GM15510 (cell line): Measurements from ENCODE around the gene PLA2G4D.

ENCODE experiments used
- POLR2A ChIP-seq: IDR thresholded peaks from 3 replicates; pipeline ENCODE4 v1.6.1; 2011; ENCODE audit warnings: borderline replicate concordance; ENCODE audit not compliant: insufficient read length; ENCODE audit errors: extremely low read depth

PLA2G4D gene

DNA sequence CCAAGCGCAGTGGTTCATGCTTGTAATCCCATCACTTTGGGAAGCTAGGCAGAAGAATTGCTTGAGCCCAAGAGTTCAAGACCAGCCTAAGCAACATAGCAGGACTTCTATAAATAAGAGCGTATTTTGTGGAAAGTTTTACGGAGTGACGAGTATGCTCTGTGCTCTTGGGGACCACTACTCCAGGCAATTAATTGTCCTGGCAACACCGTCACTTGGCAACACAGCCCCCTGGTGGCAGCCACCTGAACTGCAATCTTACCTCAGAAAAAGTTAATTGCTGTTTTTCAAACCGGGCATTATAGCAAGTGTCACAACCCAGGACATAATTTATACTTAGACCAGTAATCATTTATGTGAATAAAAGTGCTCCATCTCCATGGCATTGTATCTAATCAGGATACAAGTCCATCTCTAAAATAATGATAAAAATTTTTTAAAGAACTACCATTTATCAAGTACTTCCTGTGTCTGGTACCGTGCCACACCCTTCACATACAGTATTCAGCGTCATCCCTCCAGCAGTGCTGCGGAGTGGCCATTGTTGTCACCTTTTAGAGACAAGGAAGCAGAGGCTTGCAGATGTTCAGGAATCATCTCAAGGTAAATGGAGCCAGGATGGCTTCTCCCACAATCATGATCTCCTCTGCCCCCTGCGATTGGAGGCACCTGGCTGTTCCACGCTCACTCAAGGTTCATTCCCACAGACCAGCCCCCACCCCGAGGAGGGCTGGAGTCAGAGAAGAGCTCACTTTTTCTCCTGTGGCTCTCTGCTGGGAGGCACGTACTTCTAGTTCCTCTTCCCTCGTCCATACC, 34.5 kb downstream of the PLA2G4D start:
- no peak for TF ChIP-seq POLR2A

DNA sequence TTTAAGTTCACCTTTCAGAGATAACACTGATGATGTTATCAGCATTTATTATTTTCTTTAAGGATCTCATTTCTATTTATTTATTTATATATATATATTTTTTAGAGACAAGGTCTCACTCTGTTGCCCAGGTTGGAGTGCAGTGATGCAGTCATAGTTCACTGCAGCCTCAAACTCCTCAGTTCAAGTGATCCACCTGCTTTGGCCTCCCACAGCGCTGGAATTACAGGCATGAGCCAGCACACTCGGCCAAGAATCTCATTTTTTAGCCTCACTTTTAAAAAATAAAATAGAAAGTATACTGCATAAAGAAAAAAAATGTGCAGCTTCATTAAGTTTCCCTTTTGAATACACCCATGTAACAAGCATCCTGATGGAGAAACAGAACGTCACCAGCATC, 35.6 kb downstream of the PLA2G4D start:
- no peak for TF ChIP-seq POLR2A

DNA sequence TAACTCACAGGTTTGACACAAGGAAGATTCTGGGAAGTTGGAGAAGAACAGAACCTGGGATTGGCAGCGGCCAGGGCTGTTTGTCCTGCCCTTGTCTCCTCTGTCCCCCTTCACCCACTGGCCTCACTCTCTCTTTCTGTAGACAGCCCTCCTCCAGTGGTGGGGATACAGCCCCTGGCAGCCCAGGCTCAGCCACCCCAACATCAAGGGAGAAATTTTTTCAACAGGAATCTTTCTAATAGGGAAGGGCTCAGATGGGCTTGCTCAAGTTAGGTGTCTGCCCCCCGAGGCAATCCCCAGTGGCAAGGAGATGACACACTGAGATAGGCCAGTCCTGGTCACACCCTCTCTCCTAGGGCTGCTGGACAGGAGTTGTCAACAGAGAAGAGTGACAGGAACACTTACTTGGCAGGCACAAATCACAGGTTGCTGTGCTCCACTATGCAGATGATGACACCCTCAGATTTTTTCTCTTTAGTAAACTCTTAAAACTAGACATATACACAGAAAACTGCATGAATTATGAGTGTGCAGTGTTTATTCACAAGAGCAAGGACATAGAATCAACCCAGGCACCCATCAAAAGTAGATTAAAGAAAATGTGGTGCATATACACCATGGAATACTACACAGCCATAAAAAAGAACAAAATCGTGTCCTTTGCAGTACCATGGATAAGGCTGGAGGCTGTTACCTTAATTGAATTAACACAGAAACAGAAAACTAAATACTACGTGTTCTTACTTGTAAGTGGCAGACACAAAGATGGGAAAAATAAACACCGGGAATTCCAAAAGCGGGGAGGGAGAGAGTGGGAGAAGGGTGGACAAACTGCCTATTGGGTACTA, 36.3 kb downstream of the PLA2G4D start:
- no peak for TF ChIP-seq POLR2A

DNA sequence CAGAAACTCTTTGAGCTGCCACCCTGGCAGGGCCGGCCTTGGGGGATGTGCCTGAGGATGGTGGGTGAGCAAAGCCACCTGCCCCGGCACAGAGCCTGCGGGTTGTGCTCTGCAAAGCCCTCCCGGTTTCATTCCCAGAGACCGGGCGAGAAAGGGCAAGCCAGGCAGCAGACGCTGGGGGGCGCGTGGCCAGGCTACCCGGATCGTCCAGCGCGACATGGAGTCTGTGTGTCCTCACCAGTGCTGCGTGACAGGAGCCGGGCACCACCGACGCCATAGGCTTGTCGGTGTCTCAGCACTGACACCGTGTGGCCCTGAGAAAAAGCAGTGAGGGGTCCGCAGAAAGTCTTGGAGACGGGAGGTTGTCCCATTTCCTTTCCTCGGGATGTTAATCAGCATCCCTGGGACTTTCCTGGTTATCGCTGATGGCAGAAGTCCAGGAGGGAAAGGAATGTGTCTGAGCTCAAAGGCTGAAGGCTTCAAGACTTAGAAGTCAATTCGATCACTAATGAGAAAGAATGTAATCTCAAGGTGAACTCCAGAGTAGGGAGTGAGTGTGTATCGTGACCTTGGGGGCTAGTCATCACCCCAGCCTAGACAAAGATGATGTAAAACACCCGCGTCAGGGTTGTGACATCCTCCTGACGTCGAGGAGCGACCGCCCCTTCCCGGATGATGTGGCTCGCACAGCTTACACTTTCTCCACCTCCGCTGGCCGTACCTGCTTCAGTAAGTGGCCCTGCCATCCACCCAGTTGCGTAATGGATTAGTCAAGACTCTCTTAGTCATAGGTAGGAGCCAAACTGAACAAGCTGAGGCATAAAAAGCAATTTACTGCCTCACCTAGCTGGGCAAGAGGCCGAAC, 37.2 kb downstream of the PLA2G4D start:
- no peak for TF ChIP-seq POLR2A

DNA sequence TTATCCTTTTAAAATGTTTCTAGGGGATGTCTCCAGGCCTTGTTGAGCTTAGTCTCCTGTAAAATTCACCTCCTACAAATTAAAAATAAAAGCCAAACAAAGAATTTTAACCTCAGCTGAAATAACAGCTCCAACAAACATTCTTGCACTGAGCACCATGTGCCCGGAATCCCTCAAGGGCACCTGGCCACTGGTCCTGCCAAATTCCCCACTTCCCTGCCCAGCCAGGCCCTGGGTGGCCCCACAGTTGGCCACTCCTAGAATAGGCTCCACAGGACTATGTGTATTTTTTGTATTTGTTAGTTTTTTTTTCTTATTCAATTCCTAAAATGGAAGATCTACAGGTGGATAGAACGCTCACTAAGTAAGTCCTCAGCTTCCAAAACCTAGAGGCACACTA, 40.4 kb downstream of the PLA2G4D start:
- no peak for TF ChIP-seq POLR2A

DNA sequence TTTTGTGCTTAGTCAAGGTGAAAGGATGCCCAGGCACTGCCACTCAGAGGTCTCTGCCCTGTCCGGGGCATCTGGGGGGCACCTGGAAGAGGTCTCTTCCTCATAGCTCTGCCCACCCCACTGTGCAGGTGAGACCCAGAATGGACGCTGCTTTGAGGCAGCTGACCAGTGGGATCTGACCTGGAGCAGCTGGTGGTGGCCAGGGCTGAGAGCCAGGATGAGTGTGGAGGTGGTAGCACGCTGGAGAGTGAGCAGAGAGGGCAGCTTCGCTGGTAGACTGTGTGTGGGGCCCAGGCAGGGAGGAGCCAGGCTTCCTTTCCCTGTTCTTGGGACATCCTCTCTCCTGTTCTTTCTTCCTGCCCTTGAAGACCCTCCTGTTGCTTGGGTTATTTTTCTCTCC, 41.4 kb downstream of the PLA2G4D start:
- no peak for TF ChIP-seq POLR2A

DNA sequence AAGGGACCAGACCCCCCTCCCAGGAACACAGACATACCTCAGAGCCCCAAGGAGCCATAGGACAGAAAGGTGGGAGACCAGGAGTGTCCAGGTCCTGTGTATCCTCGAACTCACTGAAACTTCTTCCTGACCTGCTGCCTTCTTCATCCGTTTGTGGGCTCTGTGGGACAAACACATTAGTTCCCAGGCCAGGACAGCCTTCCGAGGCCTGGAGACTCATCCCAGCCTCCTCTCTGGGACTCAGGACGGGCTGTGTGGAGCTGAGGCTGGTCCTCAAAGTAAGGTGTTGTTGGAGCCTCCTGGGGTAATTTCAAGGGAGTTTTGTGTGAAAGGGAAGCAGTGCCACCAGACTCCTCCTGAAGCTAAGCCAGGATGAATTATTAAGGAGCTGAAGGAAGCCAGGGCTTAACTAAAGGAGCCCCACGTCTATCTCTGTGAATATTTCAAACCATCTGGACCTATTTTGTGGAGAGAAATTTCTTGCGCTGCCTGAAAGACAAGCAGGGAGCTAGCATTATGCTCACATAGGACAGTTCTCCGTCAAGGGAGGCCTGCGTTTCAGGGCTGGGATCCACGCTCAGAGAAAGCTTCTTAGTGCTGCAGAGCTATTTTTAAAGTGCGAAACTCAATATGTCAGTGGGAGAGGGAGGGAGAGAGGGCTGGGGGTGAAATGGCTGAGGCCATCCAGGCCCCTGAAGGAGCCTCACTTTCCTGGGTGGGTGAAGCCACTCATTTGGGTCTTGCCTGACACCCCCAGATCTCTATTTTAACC, 43.7 kb downstream of the PLA2G4D start:
- no peak for TF ChIP-seq POLR2A

DNA sequence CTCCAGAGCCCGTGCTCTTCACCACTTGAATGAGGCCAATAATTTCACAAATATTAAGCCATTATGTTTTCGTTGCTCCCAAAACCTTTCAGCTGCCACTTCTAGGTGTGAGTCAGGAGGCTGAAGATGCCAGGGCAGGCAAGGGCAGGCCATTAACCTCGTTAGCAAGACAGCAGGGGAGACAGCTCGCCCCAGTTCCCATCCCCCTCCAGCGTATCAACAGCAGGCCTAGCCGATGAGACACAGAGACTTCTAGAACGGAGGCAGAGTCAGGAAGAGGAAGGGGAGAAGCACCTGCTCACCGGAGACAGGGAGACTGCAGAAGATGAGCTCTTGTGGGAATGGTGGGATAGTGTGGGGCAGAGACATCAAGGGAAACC, 45.6 kb downstream of the PLA2G4D start:
- no peak for TF ChIP-seq POLR2A

DNA sequence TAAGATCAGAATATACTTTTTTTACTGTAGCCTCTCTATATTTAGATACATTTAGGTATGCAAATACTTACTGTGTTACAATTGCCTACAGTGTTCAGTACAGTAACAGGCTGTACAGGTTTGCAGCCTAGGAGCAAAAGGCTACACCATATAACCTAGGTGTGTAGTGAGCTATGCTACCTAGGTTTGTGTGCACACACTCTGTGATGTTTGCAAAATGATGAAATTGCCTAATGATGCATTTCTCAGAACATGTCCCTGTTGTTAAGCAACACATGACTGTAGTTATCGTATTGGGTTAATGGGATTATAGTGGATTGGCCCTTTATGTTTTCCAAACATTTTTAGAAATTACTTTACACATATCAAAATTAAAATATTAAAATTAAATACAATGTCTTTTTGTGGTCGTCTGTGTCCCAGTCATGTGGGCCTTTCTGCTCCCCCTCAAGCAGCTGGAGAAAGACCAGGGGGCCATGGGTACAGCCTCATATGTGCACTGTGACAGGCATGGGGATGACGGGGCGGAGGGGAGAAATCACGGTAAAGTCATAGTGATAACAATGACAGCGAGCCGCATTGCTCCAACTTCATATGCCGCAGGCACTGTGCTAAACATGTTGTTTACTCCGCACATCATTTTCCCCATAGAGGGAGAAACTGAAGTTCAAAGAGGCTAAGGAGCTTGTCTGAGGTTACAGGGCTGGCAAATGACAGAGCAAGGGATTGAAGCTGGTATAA, 46.1 kb downstream of the PLA2G4D start:
- no peak for TF ChIP-seq POLR2A

DNA sequence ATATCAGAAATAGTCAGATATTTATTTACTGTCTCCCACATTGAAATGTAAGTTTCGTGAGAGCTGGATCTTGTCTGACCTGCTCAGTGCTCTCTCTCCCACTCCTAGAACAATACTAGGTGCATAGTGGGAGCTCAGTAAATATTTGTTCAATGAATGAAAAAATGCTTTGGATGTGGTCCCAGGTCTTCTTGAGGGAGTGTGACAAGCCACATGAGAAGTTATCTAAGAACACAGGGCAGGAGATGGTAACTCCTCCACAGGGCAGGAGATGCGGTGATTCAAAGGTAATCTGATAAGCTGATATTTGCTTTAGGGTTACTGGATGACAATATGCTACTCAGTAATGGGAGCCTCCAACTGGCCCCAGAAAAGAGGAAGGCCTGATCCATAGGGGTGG, 47.8 kb downstream of the PLA2G4D start:
- no peak for TF ChIP-seq POLR2A

DNA sequence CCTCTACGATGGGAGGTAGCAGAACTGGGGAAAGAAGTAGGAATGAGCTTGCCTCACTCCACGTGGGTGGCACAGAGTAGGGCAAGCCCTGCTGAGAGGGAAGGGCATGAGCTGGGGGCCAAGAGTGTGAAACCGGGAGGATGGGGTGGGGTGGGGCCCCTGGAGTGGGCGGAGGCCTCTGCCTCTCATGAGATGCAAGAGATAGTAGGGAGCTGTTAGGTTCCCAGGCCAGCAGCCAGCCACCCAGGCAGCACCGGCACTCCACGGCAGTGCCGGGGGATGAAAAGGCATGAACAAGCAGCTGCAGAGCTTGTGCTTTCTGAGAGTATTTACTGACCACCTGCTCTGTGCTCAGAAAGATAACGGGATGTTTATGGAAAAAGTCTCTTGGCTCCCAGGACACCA, 49.1 kb downstream of the PLA2G4D start:
- no peak for TF ChIP-seq POLR2A

DNA sequence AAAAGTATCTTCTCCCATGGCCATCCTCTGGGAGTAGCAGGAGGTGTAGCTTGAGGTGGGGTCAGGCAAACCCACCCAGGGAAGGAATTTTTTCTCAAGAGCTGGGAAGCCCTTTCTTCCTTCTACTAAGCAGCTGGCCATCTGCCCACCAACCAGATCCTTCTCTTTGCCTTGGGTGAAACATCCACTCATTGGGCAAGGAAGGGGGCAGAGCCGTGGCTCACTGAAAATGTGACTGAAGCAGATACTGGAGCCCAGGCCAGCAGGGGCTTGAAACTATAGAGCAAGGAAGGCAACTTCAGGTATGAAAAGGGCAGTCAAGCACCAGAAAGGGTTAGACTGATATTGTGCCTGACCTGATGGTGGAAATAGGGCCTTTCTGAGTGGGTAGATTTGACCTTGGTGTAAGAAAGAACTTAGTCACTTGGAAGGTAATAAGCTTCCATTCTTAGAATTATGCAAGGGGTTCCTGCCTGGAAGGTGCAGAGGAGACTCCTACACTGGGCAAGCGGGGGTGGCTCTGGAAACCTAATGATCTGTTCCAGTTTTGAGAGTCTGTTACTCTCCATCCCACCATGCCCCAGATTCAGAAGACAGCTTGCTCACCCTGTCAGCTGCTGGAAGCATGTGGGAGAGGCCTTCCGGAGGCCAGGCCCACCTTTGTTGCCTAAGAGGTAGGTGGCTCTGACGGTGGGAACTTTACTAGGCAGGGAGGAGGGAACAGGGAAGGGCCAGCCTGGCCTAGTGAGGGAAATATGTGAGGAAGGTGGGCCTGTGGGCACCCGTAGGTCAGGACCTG, 51.6 kb downstream of the PLA2G4D start:
- no peak for TF ChIP-seq POLR2A

DNA sequence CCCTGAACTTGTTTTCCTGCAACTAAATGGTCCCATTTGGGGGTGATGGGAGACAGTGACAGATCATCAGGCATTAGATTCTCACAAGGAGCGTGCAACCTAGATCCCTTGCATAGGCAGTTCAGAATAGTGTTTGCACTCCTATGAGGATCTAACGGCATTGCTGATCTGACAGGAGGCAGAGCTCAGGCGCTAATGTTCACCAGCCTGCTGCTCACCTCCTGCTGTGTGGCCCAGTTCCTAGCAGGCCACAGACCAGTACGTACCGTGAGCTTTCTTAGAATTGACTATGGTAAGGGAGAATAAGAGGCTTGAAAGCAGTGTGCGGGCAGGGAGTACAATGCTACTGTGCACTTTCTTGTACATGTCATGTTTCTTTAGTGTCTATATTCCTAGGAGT, 56.0 kb downstream of the PLA2G4D start:
- TF ChIP-seq POLR2A: no peak

DNA sequence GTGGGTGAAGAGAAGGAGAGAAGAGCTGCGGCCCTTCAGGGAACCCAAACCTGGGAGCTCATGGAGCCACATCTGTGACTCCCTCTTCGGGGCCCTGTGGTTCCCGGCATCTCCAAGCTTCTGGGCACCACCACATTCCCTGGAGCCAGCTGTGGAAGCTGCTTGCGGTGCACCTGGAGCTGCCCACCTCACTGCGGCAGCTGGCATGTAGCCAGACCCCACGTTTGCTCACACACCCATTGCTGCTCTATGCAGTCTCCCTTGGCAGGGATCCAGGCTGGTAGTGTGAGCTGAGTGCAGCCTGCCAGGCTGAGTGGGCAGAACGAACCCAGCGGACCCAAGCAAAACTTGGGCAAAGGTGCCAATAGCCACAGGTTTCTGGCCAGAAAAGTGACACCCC, 56.7 kb downstream of the PLA2G4D start:
- no peak for TF ChIP-seq POLR2A

DNA sequence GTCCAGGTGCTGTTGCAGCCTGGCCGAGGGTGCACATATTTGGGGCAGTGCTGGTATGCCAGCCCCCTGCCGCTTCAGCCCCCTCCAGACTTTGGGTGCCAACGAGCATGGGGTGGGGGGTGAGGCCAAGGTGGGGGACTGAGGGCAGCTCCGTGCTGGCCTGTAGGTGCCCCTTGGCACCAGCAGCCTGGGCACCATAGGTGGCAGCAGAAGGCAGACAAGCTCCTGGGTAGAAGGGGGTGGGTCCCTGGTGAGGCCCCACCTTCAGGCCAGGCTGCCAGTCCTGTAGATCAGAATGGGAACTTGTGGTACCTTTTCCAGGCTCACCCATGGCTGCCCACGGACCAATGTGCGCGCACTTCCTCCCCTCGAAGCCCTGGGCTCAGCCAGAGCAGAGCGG, 57.4 kb downstream of the PLA2G4D start:
- no peak for TF ChIP-seq POLR2A
